ENCODE data around the gene GTSF1L.
A peak's percentile ranks its signal among the peaks of the same experiment; 100 is the strongest.

The GTSF1L gene

DNA sequence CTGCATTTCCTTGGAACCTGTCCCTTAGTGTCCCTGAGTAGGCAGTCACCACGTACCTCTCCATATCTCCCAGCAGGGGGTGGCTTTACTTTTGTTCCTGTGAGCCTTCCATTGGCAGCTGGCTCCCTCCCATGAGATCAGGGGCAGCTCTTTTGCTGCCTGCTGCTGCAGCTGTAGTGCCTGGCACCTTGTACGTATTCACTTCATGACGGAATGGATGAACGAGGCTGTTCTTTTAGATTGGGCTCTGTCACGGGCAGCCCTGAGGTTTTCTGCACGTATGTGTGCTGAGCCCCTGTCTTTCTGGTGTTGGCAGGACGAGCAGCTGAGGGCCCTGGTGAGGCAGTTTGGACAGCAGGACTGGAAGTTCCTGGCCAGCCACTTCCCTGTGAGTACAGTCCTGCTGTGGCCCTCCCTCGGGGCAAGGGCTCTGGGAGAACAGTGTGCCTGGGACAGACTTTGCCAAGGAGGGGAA lies 45.3 kb downstream of the GTSF1L start:
- no peaks in the 10 kb centered on the region for H3K27me3 ChIP-seq (ENCODE audit: control insufficient read depth in 5 of 5, insufficient read depth in 4 of 5, low read length in 5 of 5)
- no peak overlapping the region for H3K27ac ChIP-seq (ENCODE audit: low read depth, low read length)
- H3K36me3 ChIP-seq (ENCODE audit: control insufficient read depth in 5 of 5, insufficient read depth in 5 of 5, low read length in 5 of 5): no peaks in the 10 kb centered on the region
- H3K4me1 ChIP-seq (ENCODE audit: control insufficient read depth in 5 of 5, insufficient read depth in 5 of 5, low read length in 5 of 5): peaks cover 0 to 25% (median 20%) of the 10 kb centered on the region in 5 donors
- peak overlapping the region in 1 of 5 donors; percentile 23 for H3K9ac ChIP-seq (ENCODE audit: low read length in 5 of 5)
- peak overlapping the region in 4 of 5 donors; percentile 47 to 66 (median 56) for H3K4me3 ChIP-seq (ENCODE audit: low read depth in 1 of 5, low read length in 5 of 5)
- H3K9me3 ChIP-seq (ENCODE audit: control insufficient read depth in 5 of 5, low read length in 5 of 5): no peaks in the 10 kb centered on the region

DNA sequence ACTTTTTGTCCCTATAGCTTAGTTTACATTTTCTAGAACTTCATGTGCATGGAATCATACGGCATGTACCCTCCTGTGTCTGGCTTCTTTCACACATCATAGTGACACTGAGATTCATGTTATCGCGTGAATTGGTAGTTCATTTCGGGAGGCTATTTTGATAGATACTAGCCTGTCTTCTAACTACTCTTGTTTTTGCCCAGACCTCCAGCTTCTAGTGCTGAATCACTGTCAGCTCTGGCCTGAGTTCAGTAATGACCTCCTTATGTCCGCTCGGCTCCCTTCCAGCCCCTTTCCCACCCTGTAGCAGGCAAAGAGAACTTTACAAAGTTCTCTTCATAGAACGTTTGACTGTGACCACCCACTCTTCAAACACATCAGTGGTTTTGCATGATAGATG lies 45.8 kb downstream of the GTSF1L start:
- Histone ChIP-seq H3K9me3 (ENCODE audit: control insufficient read depth in 5 of 5, low read length in 5 of 5) (no peaks in the 10 kb centered on the region), H3K27ac (ENCODE audit: low read depth, low read length) (no peak overlapping the region), H3K36me3 (ENCODE audit: control insufficient read depth in 5 of 5, insufficient read depth in 5 of 5, low read length in 5 of 5) (no peaks in the 10 kb centered on the region), H3K4me3 (ENCODE audit: low read depth in 1 of 5, low read length in 5 of 5) (peak overlapping the region in 4 of 5 donors; percentile 47 to 66 (median 56)), H3K27me3 (ENCODE audit: control insufficient read depth in 5 of 5, insufficient read depth in 4 of 5, low read length in 5 of 5) (no peaks in the 10 kb centered on the region), H3K9ac (ENCODE audit: low read length in 5 of 5) (no peak overlapping the region), H3K4me1 (ENCODE audit: control insufficient read depth in 5 of 5, insufficient read depth in 5 of 5, low read length in 5 of 5) (peaks cover 0 to 25% (median 20%) of the 10 kb centered on the region in 5 donors)

DNA sequence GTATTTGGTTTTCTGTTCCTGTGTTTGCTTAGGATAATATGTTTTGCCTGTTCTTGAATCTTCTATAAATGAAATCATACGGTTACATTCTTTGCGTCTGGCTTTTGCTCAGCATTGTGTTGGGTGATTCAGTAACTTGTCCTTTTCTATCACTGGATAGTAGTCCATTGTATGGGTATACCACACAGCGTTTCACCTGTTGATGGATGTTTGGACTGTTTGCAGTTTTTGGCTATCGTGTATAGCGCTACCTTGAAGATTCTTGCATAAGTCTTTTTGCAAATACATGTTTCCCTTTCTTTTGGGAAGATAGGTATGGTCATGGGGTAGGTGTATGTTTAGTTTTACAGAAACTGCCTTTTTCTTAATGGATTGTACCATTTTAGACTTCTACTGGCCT lies 50.4 kb downstream of the GTSF1L start:
- no peak overlapping the region for H3K4me3 ChIP-seq (ENCODE audit: low read depth in 1 of 5, low read length in 5 of 5)
- H3K9ac ChIP-seq (ENCODE audit: low read length in 5 of 5): no peak overlapping the region
- no peaks in the 10 kb centered on the region for H3K9me3 ChIP-seq (ENCODE audit: control insufficient read depth in 5 of 5, low read length in 5 of 5)
- H3K36me3 ChIP-seq (ENCODE audit: control insufficient read depth in 5 of 5, insufficient read depth in 5 of 5, low read length in 5 of 5): no peaks in the 10 kb centered on the region
- peaks cover 0 to 12% (median 7%) of the 10 kb centered on the region in 5 donors for H3K4me1 ChIP-seq (ENCODE audit: control insufficient read depth in 5 of 5, insufficient read depth in 5 of 5, low read length in 5 of 5)
- H3K27ac ChIP-seq (ENCODE audit: low read depth, low read length): no peak overlapping the region
- H3K27me3 ChIP-seq (ENCODE audit: control insufficient read depth in 5 of 5, insufficient read depth in 4 of 5, low read length in 5 of 5): no peaks in the 10 kb centered on the region
